Fibroblast of skin of scalp (primary cell): Measurements from ENCODE around the gene CEP43.

Experiments
- DNase-seq: peaks from one replicate; pipeline ENCODE4 v3.0.0-alpha.2; 2013

Gene CEP43

DNA sequence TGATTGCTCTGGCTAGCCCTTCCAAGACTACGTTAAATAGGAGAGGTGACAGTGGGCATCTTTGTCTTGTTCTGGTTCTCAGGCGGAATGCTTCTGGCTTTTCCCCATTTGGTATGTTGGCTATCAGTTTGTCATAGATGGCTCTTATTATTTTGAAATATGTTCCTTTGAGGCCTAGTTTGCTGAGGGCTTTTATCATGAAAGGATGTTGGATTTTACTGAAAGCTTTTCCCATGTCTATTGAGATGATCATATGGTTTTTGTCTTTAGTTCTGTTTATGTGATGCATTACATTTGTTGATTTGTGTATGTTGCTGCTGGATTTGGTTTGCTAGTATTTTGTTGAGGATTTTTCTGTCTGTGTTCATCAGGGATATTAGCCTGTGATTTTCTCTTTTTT is 32.9 kb upstream of the CEP43 start:
- no peak for DNase-seq

DNA sequence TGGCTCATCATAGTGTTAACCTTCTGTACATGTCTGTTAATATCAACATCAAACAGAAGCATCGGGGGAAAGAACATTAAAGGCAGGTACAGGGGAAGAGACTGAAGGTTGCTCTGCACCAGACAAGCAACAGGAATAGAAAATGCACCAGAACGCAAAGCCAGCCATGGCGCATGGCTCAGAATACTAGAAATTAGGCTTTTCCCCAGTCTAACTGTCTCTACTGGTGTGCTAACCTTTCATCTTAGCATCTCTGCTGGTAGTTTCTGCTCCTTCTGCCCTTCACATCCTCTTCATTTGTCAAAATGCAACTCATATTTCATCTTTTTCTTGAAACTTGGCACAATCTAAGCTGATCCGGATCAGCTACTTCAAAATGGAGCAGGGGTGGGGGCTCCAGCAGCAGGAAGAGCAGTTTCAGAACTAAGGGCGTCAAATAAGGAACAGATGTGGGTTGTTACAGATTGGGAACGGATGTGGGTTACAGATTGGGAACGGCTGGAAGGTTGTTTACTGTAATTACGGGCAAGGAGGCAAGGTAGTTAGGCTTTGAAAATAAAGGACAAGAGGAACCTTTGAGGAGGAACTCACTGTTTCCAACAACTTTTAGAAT is 29.7 kb upstream of the CEP43 start:
- DNase-seq: no peak

DNA sequence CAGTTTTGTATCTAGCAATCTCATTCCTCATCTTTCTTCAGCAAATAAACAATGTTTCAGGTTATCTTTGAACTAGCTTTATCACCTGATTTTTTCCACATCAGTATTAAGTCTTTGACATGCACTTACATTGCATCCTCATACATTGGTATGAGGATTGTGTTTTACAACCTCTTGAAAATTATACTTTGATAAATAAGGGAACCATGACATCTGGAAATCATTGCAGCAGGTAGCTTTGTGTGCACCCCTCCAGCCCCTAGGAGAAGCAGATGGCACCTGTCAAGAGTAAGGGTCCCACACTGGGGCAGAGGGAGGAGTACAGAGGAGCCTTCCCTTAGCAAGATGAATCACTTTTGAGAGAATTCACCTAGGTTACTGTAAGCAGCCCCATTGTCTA is 29.1 kb upstream of the CEP43 start:
- DNase-seq: no peak

DNA sequence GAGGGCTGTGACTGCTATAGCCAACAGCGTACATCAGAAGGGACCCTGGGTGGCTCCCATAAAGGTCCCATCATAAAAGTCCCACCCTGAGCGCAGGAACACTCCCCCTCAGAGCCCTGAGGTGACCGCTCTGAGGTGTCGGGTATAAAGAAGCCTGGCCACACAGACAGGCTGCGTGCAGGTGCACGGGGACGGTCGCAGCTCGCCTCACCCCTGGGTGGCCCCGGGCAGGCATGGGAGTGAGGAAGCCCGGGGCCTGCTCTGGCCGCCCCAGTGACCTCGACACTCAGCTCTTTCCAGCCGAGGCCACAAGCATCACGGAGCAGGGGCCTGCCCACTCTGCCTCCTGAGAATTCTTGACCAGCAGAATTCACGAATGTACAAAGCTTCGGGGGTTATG is 28.4 kb upstream of the CEP43 start:
- DNase-seq: no peak

DNA sequence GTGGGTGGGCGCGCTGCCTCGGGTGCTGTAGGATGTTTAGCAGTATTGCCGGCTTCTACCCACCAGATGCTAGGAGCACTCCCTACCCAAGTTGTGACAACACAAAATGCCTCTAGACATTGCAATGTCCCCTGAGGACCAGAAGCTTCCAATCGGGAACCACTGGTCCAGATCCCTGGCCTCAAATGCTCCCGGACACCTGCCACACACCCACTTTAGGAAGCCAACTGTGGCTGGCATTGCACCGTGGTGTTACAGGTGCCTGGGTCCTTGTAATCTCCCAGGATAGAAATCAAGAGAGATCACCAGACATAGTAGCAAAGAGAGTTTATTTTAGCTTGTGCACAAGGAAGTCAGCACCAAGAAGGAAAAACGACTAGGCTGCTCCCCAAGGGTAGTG is 27.9 kb upstream of the CEP43 start:
- no peak for DNase-seq

DNA sequence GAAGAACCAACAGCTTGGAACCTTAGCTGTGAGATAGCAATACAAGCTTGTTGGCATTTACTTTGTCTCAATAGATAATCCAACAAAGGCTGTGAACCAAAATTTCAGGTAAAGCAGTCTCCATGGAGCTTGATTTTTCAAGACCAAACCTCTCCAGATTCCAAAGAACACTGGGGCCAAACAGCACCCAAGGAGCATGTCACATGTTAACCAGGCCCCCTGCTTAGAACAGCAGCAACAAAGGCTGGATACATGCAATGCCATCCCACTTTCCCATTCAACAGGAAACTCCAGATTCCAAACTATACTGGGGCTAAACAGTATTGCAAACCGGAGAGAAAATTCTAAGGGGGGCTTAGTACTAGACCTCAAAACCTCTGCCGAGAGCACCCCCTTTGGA is 27.1 kb upstream of the CEP43 start:
- no peak for DNase-seq

DNA sequence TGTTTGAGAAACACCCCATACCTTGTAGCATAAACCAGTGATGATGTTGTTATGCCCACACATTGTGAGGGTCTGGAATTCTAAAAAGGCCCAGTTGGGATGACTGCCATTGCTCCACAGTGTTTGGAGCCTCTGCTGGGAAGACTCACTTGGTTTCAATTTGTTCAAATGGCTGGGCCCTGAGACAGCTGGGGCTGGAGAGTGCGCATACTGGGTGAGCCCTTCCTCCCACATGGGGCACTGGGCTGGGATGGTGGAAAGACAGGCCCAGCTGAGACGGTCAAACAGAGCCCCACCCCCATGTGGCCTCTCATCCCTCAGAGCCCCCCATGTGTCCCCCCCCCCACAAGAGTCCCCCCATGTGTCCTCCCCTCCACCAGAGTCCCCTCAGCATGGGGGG is 22.6 kb upstream of the CEP43 start:
- no peak for DNase-seq

DNA sequence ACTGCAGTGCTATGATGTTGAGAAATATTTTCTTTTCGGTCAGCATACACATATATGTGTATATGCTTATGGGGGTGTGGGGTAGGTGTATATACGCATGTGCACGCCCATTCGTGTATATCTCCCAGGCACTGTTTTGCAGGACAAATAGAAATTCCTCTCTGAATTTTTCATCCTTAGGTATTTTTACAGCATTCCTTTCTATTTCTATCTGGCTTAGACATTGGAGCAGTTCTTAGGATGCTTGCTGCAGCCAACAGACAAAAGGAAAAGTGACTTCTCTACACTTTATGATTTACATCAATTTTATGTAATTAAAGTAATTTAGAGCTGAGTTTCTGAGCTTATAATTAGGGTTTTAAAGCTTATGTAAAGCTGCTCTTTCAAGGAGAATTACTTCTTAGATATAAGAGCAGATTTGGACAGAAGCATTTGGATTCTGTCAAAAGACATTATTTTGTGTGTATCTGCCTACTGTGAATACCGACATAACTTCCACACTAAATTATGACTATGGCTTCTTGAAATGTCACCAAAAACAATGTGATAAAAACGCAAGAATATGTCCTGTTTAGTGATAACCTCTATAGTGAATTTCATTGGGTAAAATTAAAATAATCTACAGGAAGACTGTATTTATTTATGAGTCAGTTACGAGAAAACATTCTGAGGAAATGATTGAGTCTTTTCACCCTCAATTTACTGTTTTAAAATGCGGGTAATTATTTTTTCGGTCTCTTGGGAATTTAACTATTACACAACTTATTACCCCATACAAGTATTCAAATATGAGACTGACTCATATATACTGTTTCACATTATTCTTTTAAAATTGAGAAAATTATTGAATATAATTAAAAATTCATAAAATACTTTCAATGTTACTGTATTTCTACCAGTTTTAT is 21.3 kb upstream of the CEP43 start:
- peak; percentile 77 for DNase-seq

DNA sequence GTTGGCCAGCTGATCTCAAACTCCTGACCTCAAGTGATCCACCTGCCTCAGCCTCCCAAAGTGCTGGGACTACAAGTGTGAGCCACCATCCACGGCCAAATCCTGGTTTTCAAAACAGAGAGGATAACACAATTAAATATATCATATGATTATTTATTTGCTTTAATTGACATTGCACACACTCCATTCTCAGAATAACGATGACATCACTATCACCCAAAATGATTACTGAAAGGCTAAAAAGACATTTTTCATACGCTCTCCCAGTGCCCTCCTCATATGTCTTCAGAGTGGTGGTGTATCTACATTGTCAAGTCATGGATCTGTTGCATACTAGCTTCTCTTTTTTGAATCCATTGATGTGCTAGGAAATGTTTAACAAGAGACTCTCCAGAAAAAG is 18.5 kb upstream of the CEP43 start:
- no peak for DNase-seq

DNA sequence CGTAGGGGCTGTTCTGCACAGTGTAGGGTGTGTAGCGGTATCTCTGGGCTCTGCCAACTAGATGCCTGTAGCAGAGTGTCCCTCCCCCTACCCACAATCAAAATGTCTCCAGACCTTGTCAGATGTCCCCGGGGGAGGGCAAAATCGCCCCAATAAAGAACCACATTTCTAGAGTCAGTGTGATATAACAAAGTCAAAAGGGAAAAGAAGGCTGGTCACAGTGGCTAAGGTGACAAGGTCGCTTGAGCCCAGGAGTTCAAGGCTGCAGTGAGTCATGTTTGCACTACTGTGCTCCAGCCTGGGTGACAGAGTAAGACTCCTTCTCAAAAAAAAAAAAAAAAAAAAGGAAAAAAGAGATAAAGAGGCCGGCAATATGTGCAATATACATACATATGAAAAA is 11.7 kb upstream of the CEP43 start:
- no peak for DNase-seq

DNA sequence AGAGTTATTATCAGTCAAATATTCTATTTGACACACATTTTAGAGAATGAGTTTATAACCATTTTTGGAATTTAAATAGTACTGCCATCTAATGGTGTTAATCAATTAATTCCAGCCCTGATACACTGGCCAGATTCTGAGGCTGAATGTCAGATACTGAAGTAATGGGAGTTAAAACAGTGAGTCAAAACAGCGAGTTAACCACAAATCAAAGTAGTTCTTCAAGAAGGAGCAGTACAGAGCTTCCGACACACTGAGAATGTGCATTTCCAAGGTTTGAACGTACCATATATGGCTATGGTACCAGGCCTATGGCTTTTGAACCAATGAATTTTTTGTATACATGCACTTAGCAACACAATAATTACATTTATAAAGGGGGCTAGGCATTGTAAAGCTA is 11.3 kb upstream of the CEP43 start:
- no peak for DNase-seq

DNA sequence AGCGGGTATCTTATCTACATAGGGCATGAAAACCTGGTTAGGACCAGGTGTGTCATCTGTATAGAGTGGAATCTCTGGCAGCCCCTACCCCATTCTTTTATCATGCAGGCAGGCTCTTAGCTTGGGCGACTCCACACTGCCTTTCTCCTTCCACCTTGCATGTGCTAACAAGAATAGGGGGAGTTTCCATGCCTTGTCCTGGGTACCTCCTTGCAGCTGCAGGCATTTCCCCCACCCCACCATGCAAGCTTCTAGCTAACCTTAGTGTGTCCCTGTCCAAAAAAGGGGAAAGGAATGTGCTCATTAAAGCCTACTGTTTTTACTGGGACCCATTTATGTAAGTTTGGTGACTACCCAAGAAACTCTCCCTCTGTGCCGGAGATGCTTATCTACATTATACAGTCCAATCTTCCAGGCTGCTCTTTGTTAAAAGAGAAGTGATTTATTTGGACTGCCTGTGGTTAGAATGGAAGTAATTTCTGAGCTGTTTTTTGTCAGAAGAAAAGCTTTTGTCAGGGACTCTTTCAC is 10.5 kb upstream of the CEP43 start:
- DNase-seq: no peak

DNA sequence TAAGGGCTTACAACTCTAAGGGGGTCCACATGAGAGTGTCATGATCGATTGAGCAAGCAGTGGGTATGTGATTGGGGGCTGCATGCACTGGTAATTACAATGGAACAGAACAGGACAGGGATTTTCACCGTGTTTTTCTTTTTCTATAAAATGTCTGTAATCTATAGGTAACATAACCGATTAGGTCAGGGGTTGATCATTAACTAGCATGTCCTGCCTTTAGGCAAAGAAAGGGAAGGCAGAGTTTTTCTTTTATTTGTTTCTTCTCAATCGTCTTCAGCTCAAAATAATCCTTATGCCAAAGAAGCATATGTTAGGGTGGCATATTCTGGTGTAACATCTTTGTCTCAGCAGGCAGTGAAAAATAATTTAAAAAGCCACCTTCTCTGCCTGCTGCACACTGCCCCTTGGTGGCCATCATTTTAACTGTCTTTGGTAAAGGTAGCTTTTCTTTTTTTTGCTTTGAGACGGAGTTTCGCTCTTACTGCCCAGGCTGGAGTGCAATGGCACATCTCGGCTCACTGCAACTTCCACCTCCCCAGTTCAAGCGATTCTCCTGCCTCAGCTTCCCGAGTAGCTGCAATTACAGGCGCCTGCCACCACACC is 9.7 kb upstream of the CEP43 start:
- peak; percentile 40 for DNase-seq

DNA sequence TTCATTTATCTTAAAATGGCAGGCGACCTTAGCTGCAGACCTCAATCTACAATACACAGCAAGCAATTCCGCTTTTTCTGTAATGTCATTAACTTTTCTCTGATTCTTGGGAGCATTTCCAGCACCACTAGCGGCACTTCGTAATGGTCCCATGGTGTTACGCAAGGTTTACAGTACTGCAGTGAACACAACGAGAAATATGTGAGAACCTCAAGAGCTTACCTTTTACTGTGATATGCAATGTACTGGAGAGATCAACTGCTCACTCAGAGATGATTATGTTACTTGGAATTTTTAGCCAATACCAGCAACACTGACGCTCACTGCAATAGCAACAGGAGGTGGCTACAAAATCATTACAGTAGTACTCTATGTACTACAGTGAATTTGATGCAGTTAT is 2.8 kb upstream of the CEP43 start:
- peak; percentile 16 for DNase-seq

DNA sequence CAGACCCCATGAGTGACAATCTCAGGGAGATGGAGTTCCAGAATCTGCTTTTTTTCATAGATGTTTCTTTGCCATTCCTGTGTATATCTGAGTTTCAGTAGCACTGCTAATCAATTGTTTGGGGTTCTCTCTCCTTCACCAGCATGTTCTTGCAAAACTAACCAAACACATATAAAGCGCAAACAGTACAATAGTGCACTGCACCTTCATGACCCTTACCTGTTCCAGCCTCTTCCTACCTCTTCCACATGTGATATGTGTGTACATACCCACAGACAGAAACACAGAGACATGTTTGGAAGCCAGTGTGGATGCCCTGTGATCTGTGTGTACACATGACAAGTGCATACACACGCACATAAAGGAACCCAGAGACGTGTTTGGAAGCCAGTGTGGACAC is 1.8 kb upstream of the CEP43 start:
- no peak for DNase-seq

DNA sequence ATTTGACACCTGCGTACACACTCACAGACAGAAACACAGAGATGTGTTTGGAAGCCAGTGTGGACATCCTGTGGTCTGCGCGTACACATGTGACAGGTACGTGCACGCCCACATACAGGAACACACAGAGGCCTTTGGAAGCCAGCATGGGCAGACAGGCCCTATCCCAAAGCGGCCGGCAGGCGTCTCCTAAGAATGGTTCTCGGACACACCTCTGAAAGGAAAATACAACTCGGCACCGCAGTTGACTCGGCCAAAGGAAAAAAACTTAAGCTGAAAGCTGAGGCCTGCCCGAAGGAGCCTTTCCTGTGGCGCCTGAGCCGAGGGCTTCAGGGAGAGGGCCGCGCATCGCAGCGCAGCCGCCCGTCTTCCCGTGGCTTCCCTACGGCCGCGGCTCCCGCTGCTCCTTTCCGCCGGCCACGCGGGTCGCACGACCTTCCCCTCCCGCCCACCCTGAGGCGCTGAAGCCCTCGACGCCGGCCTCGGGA is 1.4 kb upstream of the CEP43 start:
- peak; percentile 51 for DNase-seq

DNA sequence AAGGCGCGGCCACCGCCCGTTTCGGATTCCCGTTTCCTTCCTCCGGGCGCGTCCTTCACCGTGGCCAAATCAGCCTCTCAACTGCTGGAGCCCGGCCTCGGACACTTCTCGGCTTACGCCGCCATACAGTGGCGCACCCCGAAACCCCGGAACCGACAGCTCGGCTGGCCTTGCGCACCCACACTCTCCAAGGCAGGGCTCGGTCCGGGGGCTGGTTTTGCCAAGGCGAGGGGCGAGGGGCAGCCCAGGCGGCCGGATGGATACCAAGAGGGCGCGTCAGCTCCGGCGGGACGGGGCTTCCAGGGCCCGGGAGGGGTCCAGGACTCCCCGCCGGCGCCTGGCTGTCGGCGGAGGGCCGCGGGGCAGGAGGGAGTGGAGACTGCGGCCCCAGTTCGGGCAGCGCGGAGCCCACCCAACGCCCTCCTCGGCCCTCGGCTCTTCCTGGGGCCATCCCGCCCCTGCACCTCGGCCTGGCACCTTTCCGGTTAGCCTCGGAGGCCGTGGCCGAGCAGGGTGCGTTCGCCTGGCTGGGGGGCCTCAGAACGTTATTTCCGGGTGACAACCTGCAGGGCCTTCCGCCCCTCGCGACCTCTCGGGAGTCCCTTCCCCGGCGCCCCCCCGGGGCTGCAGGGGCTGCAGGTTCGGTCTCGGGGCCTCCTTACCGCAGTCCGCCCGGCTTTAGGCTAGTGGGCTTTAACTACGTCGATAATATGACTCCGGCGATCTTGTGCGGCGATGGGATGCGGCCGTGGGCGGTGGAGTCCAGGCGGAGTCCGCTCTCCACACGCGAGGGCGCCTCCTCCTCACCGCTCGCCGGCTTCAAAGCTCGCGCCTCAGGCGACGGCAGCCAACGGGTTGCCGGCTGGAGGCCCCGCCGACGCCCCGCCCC is 697 bp upstream of the CEP43 start:
- DNase-seq: no peak

DNA sequence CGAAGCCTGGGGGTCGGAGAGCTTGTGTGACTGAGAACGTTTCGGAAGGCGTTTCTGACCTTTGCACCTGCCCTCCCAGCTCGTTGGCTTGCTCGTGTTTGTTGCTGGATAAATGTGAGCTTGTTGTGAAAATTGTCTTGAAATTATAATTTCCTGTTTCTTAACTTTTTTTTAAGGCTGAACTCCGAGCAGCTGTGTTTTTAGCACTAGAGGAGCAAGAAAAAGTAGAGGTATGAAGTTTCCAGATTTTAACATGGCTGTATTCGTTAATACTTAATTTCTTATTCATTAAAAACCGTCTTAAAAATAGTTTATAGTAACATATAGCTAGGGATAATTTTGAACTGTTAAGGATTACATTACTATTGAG is 672 bp downstream of the CEP43 start:
- DNase-seq: no peak

DNA sequence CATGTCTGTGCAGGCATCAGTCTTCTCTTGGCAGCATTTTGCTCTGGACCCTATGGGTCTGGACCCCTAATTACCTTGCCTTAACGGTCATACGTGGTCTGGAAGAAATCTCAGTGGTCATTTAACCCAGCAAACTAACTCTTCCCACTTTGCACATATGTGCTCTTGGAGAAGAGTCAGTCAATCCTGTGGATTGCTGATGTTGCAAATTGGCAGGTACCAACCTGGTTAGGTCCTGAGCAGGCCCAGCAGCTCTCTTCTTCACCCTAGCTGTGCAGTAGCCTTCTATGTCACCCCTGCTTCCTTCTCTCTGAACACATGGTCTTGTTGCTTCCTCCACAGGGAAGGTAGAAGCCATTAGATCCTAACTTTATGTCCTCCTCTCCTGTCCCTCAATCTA is 1.6 kb downstream of the CEP43 start:
- DNase-seq: no peak

DNA sequence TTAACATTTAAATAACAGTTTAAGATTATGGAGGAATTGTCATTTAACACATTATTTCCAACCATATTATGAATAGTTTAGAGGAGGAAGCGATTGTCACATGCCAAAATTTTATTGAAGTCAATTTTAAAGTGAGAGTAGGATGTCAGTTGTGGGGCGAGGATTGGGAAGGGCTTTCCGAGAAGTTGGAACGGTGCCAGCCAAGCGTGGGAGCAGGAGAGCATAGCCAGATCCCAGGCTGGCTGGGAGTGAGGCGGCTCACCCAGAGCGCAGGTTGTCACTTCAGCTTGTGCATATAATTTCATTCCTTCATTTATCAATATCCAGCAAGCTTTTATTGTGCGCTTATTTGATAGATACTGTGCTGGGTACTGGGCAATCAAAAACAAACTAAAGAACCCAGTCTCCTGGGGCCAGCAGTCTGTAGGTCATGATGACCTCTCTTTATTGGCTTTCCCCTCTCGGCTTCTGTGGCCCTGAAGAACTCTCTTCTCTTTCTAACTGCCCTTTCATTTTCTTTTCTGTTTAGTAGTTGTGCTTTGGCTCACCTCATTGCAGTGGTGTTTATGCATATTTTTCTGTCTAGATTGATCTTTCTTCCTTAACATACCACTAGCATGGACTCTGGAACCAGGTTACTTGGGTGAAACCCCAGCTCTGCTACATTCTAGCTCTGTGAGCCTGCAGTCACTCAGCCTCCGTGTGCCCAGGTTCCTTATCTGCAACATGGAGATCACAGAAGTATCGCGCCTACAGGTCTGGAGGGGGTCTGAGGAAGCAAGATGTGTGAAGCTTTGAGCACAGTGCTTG is 6.4 kb downstream of the CEP43 start:
- DNase-seq: no peak

DNA sequence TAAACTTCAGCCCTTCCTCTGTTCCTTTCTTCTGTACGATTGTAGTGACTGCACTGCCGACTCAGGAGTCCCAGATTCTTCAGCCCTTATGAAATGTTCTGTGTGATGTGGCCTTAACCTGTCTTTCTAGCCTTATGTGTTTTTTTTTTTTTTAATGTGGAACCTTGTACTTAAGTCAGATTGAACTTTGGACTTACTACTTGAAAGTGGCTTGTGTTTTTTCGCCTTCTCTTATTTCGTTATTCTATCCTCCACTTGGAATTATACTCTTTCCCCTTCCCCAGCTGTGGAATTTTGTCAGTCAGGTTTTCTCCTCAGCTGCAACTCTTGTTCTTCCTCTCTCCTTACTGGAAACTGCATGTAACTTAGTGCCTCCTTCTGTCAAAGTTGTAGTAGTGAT is 8.8 kb downstream of the CEP43 start:
- DNase-seq: no peak

DNA sequence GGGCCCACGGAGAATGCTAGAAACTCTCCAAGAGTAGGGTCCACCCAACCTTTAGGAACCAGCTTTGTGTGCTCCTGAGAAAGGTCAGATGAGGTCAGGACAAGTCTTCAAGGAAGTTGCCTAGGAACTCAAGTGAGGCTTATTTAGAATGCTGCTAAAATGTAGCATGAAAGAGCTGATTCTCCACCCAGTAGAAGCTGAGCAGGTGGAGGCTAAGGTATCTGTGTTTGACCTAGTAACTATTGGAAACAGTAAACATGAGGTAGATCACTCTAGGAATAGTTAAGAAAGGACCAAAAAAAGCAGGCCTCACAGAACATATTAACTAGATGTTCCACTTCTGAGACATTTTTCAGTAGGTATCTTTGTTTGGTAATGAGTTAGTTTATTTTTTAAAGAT is 13.9 kb downstream of the CEP43 start:
- DNase-seq: no peak
